ENCODE results near the gene CDK5.

DNA sequence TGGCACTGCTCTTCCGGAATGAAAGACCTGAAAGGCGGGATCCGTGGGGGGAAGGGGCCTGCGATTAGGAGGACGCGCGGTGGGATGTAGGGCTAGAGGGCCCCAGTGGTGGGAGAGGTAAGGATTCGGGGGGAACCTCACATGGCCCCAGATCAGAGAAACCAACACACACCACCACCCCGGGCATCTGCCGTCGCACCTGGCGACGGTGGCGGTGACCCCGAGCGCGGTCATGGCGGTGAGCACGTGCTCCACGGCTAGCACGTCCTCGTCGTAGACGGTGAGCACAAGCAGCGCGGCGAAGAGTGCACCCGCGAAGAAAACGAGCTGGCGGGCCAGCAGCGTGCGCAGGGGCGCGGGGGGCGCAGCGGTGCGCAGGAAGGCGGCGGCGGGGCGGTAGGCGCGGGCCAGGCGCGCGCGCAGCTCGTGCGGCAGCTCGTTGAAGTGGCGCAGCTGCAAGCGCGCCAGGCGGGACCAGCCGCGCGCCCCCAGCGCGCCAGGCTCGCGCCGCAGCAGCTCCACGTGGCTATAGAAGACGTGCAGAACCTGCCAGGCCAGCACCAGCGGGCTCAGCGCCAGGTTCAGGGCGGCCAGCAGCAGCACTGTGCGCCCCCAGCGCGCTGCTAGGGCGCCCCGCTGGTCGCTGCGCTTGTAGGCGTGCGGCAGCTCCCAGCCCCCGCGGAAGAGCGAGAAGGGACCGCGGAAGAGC lies 39.1 kb downstream of the CDK5 start:
- TF ChIP-seq, protein P1, sequence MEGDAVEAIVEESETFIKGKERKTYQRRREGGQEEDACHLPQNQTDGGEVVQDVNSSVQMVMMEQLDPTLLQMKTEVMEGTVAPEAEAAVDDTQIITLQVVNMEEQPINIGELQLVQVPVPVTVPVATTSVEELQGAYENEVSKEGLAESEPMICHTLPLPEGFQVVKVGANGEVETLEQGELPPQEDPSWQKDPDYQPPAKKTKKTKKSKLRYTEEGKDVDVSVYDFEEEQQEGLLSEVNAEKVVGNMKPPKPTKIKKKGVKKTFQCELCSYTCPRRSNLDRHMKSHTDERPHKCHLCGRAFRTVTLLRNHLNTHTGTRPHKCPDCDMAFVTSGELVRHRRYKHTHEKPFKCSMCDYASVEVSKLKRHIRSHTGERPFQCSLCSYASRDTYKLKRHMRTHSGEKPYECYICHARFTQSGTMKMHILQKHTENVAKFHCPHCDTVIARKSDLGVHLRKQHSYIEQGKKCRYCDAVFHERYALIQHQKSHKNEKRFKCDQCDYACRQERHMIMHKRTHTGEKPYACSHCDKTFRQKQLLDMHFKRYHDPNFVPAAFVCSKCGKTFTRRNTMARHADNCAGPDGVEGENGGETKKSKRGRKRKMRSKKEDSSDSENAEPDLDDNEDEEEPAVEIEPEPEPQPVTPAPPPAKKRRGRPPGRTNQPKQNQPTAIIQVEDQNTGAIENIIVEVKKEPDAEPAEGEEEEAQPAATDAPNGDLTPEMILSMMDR (IDR thresholded peaks at IDR 0.05), result no peak
- no peak for TF ChIP-seq POLR2A (IDR thresholded peaks at IDR 0.05)

All from body of pancreas (tissue), 4 donors.